ENCODE measurements around the gene EXOSC7. TPM values are rescaled to one million over a fixed set of nuclear protein-coding genes. Genes with fewer than 3 reads are reported as not detected.

EXOSC7 gene
- total RNA-seq, 1 experiment from 2014 or later, result 88.7 TPM

DNA sequence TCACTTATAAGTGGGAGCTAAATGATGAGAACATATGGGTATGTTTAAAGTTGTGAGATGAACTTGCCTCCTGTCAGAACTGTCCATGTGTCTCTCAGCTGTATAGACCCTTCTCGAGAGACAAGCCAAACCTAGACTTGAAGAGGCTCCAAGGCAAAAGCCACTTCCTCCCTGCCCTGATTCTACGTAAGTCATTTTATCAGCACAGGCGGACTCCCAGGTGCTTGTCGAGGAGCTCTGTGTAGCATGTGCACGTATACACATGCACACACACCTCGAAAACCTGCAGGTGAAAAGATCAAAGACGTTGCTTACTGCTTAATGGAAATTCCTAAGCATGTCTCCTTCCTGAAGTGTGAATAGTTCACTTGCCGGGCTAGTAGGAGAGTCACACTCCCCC is 44.5 kb downstream of the EXOSC7 start:
- Histone ChIP-seq H3K18ac (ENCODE audit: insufficient read length, low read depth, low read length) (no peak overlapping the region), H2AK5ac (ENCODE audit: insufficient read length, low read length) (no peak overlapping the region), H3K4me1 (ENCODE audit: insufficient read depth, low read length) (no peaks in the 10 kb centered on the region), H3K56ac (ENCODE audit: insufficient read length, low read depth, low read length) (no peak overlapping the region), H3K4ac (ENCODE audit: low read depth, low read length) (no peak overlapping the region), H2BK12ac (ENCODE audit: insufficient read length, low read depth, low read length) (no peak overlapping the region), H2AFZ (ENCODE audit: low read length) (no peak overlapping the region), H2BK5ac (ENCODE audit: insufficient read length, low read length) (no peak overlapping the region), H3K23ac (ENCODE audit: insufficient read length, low read depth, low read length) (no peak overlapping the region), H3K14ac (ENCODE audit: insufficient read depth, low read length) (no peak overlapping the region), H4K8ac (replicated peaks; ENCODE audit: insufficient read length, low read depth, low read length) (no peak overlapping the region), H3K79me1 (ENCODE audit: insufficient read depth, low read depth, low read length, poor library complexity, severe bottlenecking) (no peaks in the 10 kb centered on the region), H3T11ph (ENCODE audit: low read length) (no peak overlapping the region), H4K5ac (ENCODE audit: insufficient read length, low read depth, low read length) (no peak overlapping the region), H3K9me3 (ENCODE audit: control insufficient read depth, low read depth, low read length) (no peaks in the 10 kb centered on the region), H2BK15ac (ENCODE audit: low read depth, low read length) (no peak overlapping the region), H3K27ac (ENCODE audit: insufficient read length, low read depth, low read length) (no peak overlapping the region), H3K23me2 (ENCODE audit: insufficient read length, low read depth, low read length, poor library complexity, severe bottlenecking) (no peaks in the 10 kb centered on the region), H2BK120ac (ENCODE audit: low read depth, low read length, poor library complexity, severe bottlenecking) (no peak overlapping the region), H3K4me2 (ENCODE audit: insufficient read depth, insufficient read length, low read length) (no peak overlapping the region), H3K27me3 (ENCODE audit: insufficient read depth, low read length) (no peaks in the 10 kb centered on the region), H4K20me1 (ENCODE audit: control insufficient read depth, insufficient read depth, insufficient read length) (no peaks in the 10 kb centered on the region), H2BK20ac (ENCODE audit: low read depth, low read length, poor library complexity, severe bottlenecking) (no peak overlapping the region), H4K91ac (ENCODE audit: insufficient read length, low read depth, low read length) (no peak overlapping the region), H3K79me2 (ENCODE audit: insufficient read depth, low read length) (no peaks in the 10 kb centered on the region), H3K9ac (ENCODE audit: extremely low read depth, insufficient read length, low read length) (no peak overlapping the region)
- no peak for DNase-seq
- no peak for TF ChIP-seq CTCF (conservative IDR thresholded peaks at IDR 0.05)
- Mint-ChIP-seq H3K9me3 (no peaks in the 10 kb centered on the region), H3K27ac (no peak overlapping the region), H3K4me1 (peaks cover 16 to 17% of the 10 kb centered on the region in 2 experiments), H3K4me3 (no peak overlapping the region), H3K27me3 (ENCODE audit: low read depth) (peaks cover 10% of the 10 kb centered on the region), H3K36me3 (ENCODE audit: insufficient read depth in 1 of 3, low read depth in 3 of 3) (0 out of 7 replicates have a peak, but pooled peaks cover 0 to 4% (median 1%) of the 10 kb centered on the region in 3 experiments)
- no CpG with 5 or more reads among the region's 8 CpGs for WGBS (ENCODE audit: extremely low coverage, insufficient read length, low lambda C conversion rate)
